Smooth muscle cell (in vitro differentiated cells): ENCODE data around the gene BZW1. TPM values are rescaled to one million over a fixed set of nuclear protein-coding genes. Genes with fewer than 3 reads are reported as not detected.
"Not testable (repeated sequence)": the region's sequence is repeated elsewhere in the genome, so short reads cannot be mapped to it uniquely, and the experiment has no call there.

Experiments
- DNase-seq: peaks from one replicate; lab custom pipeline; 2025; ENCODE audit not compliant: unreplicated experiment; lab: John Stamatoyannopoulos, UW
- H2AFZ ChIP-seq: fragments of 200-600 bp; sonication (generic); 2 replicates; pipeline ENCODE4 v1.6.0; 2016; ENCODE audit warnings: antibody characterized with exemption, low read depth, mild to moderate bottlenecking
- H3F3A ChIP-seq: fragments of 200-600 bp; sonication (generic); 2 replicates; pipeline ENCODE4 v1.6.0; 2017; ENCODE audit warnings: antibody characterized with exemption, low read depth
- H3K27ac ChIP-seq: fragments of 200-600 bp; sonication (generic); 2 replicates; pipeline ENCODE4 v1.5.1; 2016; ENCODE audit warnings: low read depth, mild to moderate bottlenecking
- H3K27me3 ChIP-seq: fragments of 200-600 bp; sonication (generic); 2 replicates; pipeline ENCODE4 v1.6.1; 2016; ENCODE audit warnings: low read depth, mild to moderate bottlenecking
- H3K36me3 ChIP-seq: fragments of 200-600 bp; sonication (generic); 2 replicates; pipeline ENCODE4 v1.5.1; 2016; ENCODE audit warnings: low read depth
- H3K4me1 ChIP-seq: fragments of 200-600 bp; sonication (generic); 2 replicates; pipeline ENCODE4 v1.5.1; 2016; ENCODE audit warnings: low read depth
- H3K4me2 ChIP-seq: fragments of 200-600 bp; sonication (generic); 2 replicates; pipeline ENCODE4 v1.6.0; 2016; ENCODE audit warnings: mild to moderate bottlenecking
- H3K4me3 ChIP-seq: fragments of 200-600 bp; sonication (generic); 2 replicates; pipeline ENCODE4 v1.5.1; 2016; ENCODE audit warnings: mild to moderate bottlenecking
- H3K79me2 ChIP-seq: fragments of 200-600 bp; sonication (generic); 2 replicates; pipeline ENCODE4 v1.6.0; 2016; ENCODE audit warnings: low read depth, mild to moderate bottlenecking
- H3K9ac ChIP-seq: fragments of 200-600 bp; sonication (generic); 2 replicates; pipeline ENCODE4 v1.6.0; 2016; ENCODE audit warnings: low read depth
- H3K9me3 ChIP-seq: fragments of 200-600 bp; sonication (generic); replicated peaks from 2 replicates; pipeline ENCODE4 v1.5.1; 2016; ENCODE audit warnings: low read depth
- H4K20me1 ChIP-seq: fragments of 200-600 bp; sonication (generic); 2 replicates; pipeline ENCODE4 v1.6.0; 2016; ENCODE audit warnings: low read depth
- CTCF ChIP-seq: fragments of 200-600 bp; sonication (generic); IDR thresholded peaks from 2 replicates; pipeline ENCODE4 v1.5.1; 2017; ENCODE audit warnings: borderline replicate concordance, mild to moderate bottlenecking, antibody characterized with exemption; ENCODE audit not compliant: insufficient read depth, poor library complexity, severe bottlenecking
- WGBS: methylation state at CpG from one replicate; pipeline ENCODE4 v1.1.7; 2016; ENCODE audit warnings: low lambda C conversion rate; 5-methylcytosine and 5-hydroxymethylcytosine counted together
- polyA plus RNA-seq: library from polyadenylated mRNA; unstranded; fragments of >200 nt; fragmentation: Nextera tagmentation; extraction: Ambion mirVana; gene quantifications from 2 replicates; pipeline ENCODE4 v1.2.1, GENCODE V29; 2016
- total RNA-seq: library from RNA; depleted of rRNA; stranded (reverse); fragments of >200 nt; gene quantifications from 2 replicates; pipeline ENCODE4 v1.2.3, GENCODE V29; 2014

Gene BZW1
- total and polyA plus RNA-seq, 2 experiments from 2014 or later = 212 to 364 TPM

GRCh38 chr2:200796561-200796960 lies 15.1 kb upstream of the BZW1 start:
- H3F3A ChIP-seq = no peaks in the 10 kb centered on the region
- 92% methylated on average over 1 of the region's 1 CpG for WGBS
- no peaks in the 10 kb centered on the region for H3K9me3 ChIP-seq
- H2AFZ ChIP-seq = no peak overlapping the region
- no peaks in the 10 kb centered on the region for H3K36me3 ChIP-seq
- H4K20me1 ChIP-seq = no peaks in the 10 kb centered on the region
- H3K4me1 ChIP-seq = no peaks in the 10 kb centered on the region
- DNase-seq = no peak
- TF ChIP-seq CTCF = no peak
- no peaks in the 10 kb centered on the region for H3K27me3 ChIP-seq
- H3K9ac ChIP-seq = no peak overlapping the region
- no peaks in the 10 kb centered on the region for H3K79me2 ChIP-seq
- no peak overlapping the region for H3K4me3 ChIP-seq
- no peak overlapping the region for H3K4me2 ChIP-seq
- H3K27ac ChIP-seq = no peak overlapping the region

GRCh38 chr2:200797242-200797770 lies 14.4 kb upstream of the BZW1 start:
- Histone ChIP-seq H3K4me3 (no peak overlapping the region), H3F3A (no peaks in the 10 kb centered on the region), H3K27me3 (no peaks in the 10 kb centered on the region), H3K4me2 (no peak overlapping the region), H3K9ac (no peak overlapping the region), H3K36me3 (no peaks in the 10 kb centered on the region), H3K79me2 (no peaks in the 10 kb centered on the region), H2AFZ (no peak overlapping the region), H4K20me1 (no peaks in the 10 kb centered on the region), H3K9me3 (no peaks in the 10 kb centered on the region), H3K4me1 (no peaks in the 10 kb centered on the region), H3K27ac (no peak overlapping the region)
- WGBS = 97% methylated on average over 7 of the region's 7 CpGs
- TF ChIP-seq CTCF = no peak
- DNase-seq = no peak

GRCh38 chr2:200798514-200798913 lies 13.2 kb upstream of the BZW1 start:
- Histone ChIP-seq H4K20me1 (no peaks in the 10 kb centered on the region), H3K36me3 (no peaks in the 10 kb centered on the region), H3K4me2 (no peak overlapping the region), H3K9me3 (no peaks in the 10 kb centered on the region), H3K9ac (no peak overlapping the region), H3K4me3 (no peak overlapping the region), H3K27me3 (no peaks in the 10 kb centered on the region), H2AFZ (no peak overlapping the region), H3K4me1 (no peaks in the 10 kb centered on the region), H3K79me2 (no peaks in the 10 kb centered on the region), H3K27ac (no peak overlapping the region), H3F3A (no peaks in the 10 kb centered on the region)
- DNase-seq = no peak
- no peak for TF ChIP-seq CTCF
- 100% methylated on average over 1 of the region's 1 CpG for WGBS

- no peak overlapping the region for H2AFZ ChIP-seq
- no peak overlapping the region for H3K9ac ChIP-seq
- no peak overlapping the region for H3K4me3 ChIP-seq
- no peak for DNase-seq
- H3K4me2 ChIP-seq = no peak overlapping the region
- H3K9me3 ChIP-seq = no peaks in the 10 kb centered on the region
- H3K79me2 ChIP-seq = no peaks in the 10 kb centered on the region
- no peaks in the 10 kb centered on the region for H3K27me3 ChIP-seq
- no peaks in the 10 kb centered on the region for H3K4me1 ChIP-seq
- WGBS = 97% methylated on average over 2 of the region's 2 CpGs
- no peak overlapping the region for H3K27ac ChIP-seq
- H3F3A ChIP-seq = no peaks in the 10 kb centered on the region
- H4K20me1 ChIP-seq = no peaks in the 10 kb centered on the region
- H3K36me3 ChIP-seq = no peaks in the 10 kb centered on the region
- TF ChIP-seq CTCF = no peak
These were observed 11.3 kb upstream of the BZW1 start for GRCh38 chr2:200800458-200800857.

GRCh38 chr2:200801431-200801830 lies 10.3 kb upstream of the BZW1 start:
- DNase-seq, H3K9ac ChIP-seq, H2AFZ ChIP-seq, H3K27me3 ChIP-seq, H3K4me3 ChIP-seq, H3K4me1 ChIP-seq, H3K36me3 ChIP-seq, H3K27ac ChIP-seq, H4K20me1 ChIP-seq, H3F3A ChIP-seq, H3K4me2 ChIP-seq, H3K9me3 ChIP-seq, H3K79me2 ChIP-seq: not testable (repeated sequence)
- WGBS = 33% methylated on average over 1 of the region's 1 CpG
